SU-DHL-6 (cell line): ENCODE results near the gene UBTD2.

Experiments
- H2AFZ ChIP-seq: fragments of 200-600 bp; sonication (generic); 2 replicates; pipeline ENCODE4 v1.6.1; 2014; ENCODE audit warnings: low read depth, mild to moderate bottlenecking, moderate library complexity, mixed read lengths, antibody characterized with exemption, low read length; ENCODE audit not compliant: severe bottlenecking
- H3F3A ChIP-seq: fragments of 200-600 bp; shearing (Covaris generic); 2 replicates; pipeline ENCODE4 v1.6.0; 2016; ENCODE audit warnings: antibody characterized with exemption, mild to moderate bottlenecking; ENCODE audit not compliant: insufficient read depth
- H3K27ac ChIP-seq: fragments of 200-600 bp; sonication (generic); 2 replicates; pipeline ENCODE4 v1.5.1; 2016; ENCODE audit warnings: low read depth, mild to moderate bottlenecking, low read length, moderate library complexity, mixed read lengths
- H3K27me3 ChIP-seq: fragments of 200-600 bp; sonication (generic), shearing (Covaris generic); 2 replicates; pipeline ENCODE4 v1.6.0; 2014; ENCODE audit warnings: mild to moderate bottlenecking, low read length
- H3K36me3 ChIP-seq: fragments of 200-600 bp; sonication (generic); 2 replicates; pipeline ENCODE4 v1.6.1; 2014; ENCODE audit warnings: mild to moderate bottlenecking, low read length, mixed read lengths
- H3K4me2 ChIP-seq: fragments of 300-600, 200-600 bp; shearing (Covaris generic), sonication (generic); 2 replicates; pipeline ENCODE4 v1.6.0; 2014; ENCODE audit warnings: low read length, low read depth, mild to moderate bottlenecking; ENCODE audit not compliant: poor library complexity, severe bottlenecking
- H3K4me3 ChIP-seq: fragments of 200-600 bp; sonication (generic); 2 replicates; pipeline ENCODE4 v1.5.1; 2014; ENCODE audit warnings: antibody characterized with exemption, low read length, mild to moderate bottlenecking, mixed read lengths; ENCODE audit not compliant: insufficient read depth, poor library complexity, severe bottlenecking
- H3K79me2 ChIP-seq: fragments of 200-600 bp; sonication (generic); 2 replicates; pipeline ENCODE4 v1.6.1; 2014; ENCODE audit warnings: mild to moderate bottlenecking, low read length, moderate library complexity; ENCODE audit not compliant: insufficient read depth
- H3K9ac ChIP-seq: fragments of 200-600 bp; sonication (generic); 2 replicates; pipeline ENCODE4 v1.7.0; 2014; ENCODE audit warnings: mild to moderate bottlenecking, low read length
- H3K9me2 ChIP-seq: fragments of 200-600 bp; sonication (generic); replicated peaks from 2 replicates; pipeline ENCODE4 v1.6.1; 2014; ENCODE audit warnings: low read length; ENCODE audit not compliant: insufficient read depth
- H3K9me3 ChIP-seq: fragments of 200-600 bp; sonication (generic); 2 replicates; pipeline ENCODE4 v1.6.1; 2014; ENCODE audit warnings: low read length, mixed read lengths; ENCODE audit not compliant: insufficient read depth
- H4K20me1 ChIP-seq: fragments of 200-600 bp; sonication (generic); 2 replicates; pipeline ENCODE4 v1.6.1; 2014; ENCODE audit warnings: low read depth, mild to moderate bottlenecking, antibody characterized with exemption, low read length, moderate library complexity, mixed read lengths
- EZH2phosphoT487 ChIP-seq: fragments of 200-600 bp; sonication (generic), shearing (Covaris generic); conservative IDR thresholded peaks from 2 replicates; pipeline ENCODE4 v1.6.1; 2018; ENCODE audit warnings: mild to moderate bottlenecking, antibody characterized with exemption, low read length, moderate library complexity, mixed read lengths
- TF ChIP-seq, protein P1 (sequence below): fragments of 200-600 bp; sonication (generic); IDR thresholded peaks from one replicate; pipeline ENCODE4 v1.5.1; 2017; ENCODE audit warnings: antibody characterized with exemption, mild to moderate bottlenecking, low read length, moderate library complexity; ENCODE audit not compliant: insufficient read depth, poor library complexity, severe bottlenecking

UBTD2 gene

GRCh38 chr5:172223901-172224873, 59.4 kb downstream of the UBTD2 start:
- Histone ChIP-seq H3K4me3 (no peak overlapping the region), H3K4me2 (no peak overlapping the region), H3K27me3 (no peaks in the 10 kb centered on the region), H3K79me2 (peaks cover 8% of the 10 kb centered on the region), H3K9me2 (no peaks in the 10 kb centered on the region), H4K20me1 (no peaks in the 10 kb centered on the region), H3K27ac (no peak overlapping the region), H3F3A (no peaks in the 10 kb centered on the region), H2AFZ (no peak overlapping the region), H3K36me3 (peaks cover 26% of the 10 kb centered on the region), H3K9me3 (no peaks in the 10 kb centered on the region; the same call in 1 of the 2 replicates), H3K9ac (no peak overlapping the region)
- TF ChIP-seq, protein P1, sequence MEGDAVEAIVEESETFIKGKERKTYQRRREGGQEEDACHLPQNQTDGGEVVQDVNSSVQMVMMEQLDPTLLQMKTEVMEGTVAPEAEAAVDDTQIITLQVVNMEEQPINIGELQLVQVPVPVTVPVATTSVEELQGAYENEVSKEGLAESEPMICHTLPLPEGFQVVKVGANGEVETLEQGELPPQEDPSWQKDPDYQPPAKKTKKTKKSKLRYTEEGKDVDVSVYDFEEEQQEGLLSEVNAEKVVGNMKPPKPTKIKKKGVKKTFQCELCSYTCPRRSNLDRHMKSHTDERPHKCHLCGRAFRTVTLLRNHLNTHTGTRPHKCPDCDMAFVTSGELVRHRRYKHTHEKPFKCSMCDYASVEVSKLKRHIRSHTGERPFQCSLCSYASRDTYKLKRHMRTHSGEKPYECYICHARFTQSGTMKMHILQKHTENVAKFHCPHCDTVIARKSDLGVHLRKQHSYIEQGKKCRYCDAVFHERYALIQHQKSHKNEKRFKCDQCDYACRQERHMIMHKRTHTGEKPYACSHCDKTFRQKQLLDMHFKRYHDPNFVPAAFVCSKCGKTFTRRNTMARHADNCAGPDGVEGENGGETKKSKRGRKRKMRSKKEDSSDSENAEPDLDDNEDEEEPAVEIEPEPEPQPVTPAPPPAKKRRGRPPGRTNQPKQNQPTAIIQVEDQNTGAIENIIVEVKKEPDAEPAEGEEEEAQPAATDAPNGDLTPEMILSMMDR, result no peak
- no peak for TF ChIP-seq EZH2phosphoT487

- Histone ChIP-seq H3K36me3 (peaks cover 31% of the 10 kb centered on the region), H3K4me2 (no peak overlapping the region)
These were observed 64.3 kb downstream of the UBTD2 start for GRCh38 chr5:172219296-172219695.

GRCh38 chr5:172216345-172216744, 67.2 kb downstream of the UBTD2 start:
- Histone ChIP-seq H3K4me3 (no peak overlapping the region), H3K9me3 (no peaks in the 10 kb centered on the region; the same call in 1 of the 2 replicates), H3K79me2 (peaks cover 17% of the 10 kb centered on the region), H3K9ac (no peak overlapping the region), H4K20me1 (no peaks in the 10 kb centered on the region), H3K36me3 (peaks cover 28% of the 10 kb centered on the region), H2AFZ (no peak overlapping the region), H3K27me3 (no peaks in the 10 kb centered on the region), H3K4me2 (no peak overlapping the region), H3K27ac (no peak overlapping the region), H3K9me2 (no peaks in the 10 kb centered on the region), H3F3A (no peaks in the 10 kb centered on the region; the same call in 1 of the 2 replicates)
- TF ChIP-seq EZH2phosphoT487, result no peak
- TF ChIP-seq, protein P1, result no peak

More at GRCh38 chr5:172219296-172219695, 64.3 kb downstream of the UBTD2 start:
- peaks cover 17% of the 10 kb centered on the region for H3K79me2 ChIP-seq
- H3K9me2 ChIP-seq, result no peaks in the 10 kb centered on the region
- H3K9ac ChIP-seq, result no peak overlapping the region
- no peaks in the 10 kb centered on the region; the same call in 1 of the 2 replicates for H3F3A ChIP-seq
- no peaks in the 10 kb centered on the region for H3K27me3 ChIP-seq
- H3K9me3 ChIP-seq, result no peaks in the 10 kb centered on the region; the same call in 1 of the 2 replicates
- H4K20me1 ChIP-seq, result no peaks in the 10 kb centered on the region
- no peak overlapping the region for H3K27ac ChIP-seq
- H3K4me3 ChIP-seq, result no peak overlapping the region
- no peak overlapping the region for H2AFZ ChIP-seq
- TF ChIP-seq EZH2phosphoT487, result no peak
- TF ChIP-seq, protein P1, result no peak
